ENCODE results near the gene C10orf90. TPM values are rescaled to one million over a fixed set of nuclear protein-coding genes. Genes with fewer than 3 reads are reported as not detected.

Gene C10orf90
- total RNA-seq, 1 donor, result 0.72 TPM

- peaks cover 35% of the 10 kb centered on the region for H3K27me3 ChIP-seq (ENCODE audit: insufficient read depth, low read length)
- H3K9me3 ChIP-seq (ENCODE audit: low read depth, low read length), result no peaks in the 10 kb centered on the region
- no peak overlapping the region for H2AFZ ChIP-seq (ENCODE audit: low read length)
- no peaks in the 10 kb centered on the region for H3K36me3 ChIP-seq (ENCODE audit: insufficient read depth, low read length)
- no peak overlapping the region for H3K27ac ChIP-seq (ENCODE audit: low read depth, low read length)
- DNase-seq (ENCODE audit: insufficient read length, low spot score, missing footprints), result no peak
- H3K79me2 ChIP-seq (ENCODE audit: insufficient read depth, low read length), result no peaks in the 10 kb centered on the region
- no peak for TF ChIP-seq CTCF (IDR thresholded peaks at IDR 0.05; ENCODE audit: extremely low read depth, low read depth, low read length)
- no peaks in the 10 kb centered on the region for H3K4me1 ChIP-seq (ENCODE audit: insufficient read depth, low read length)
- H3K4me2 ChIP-seq (ENCODE audit: insufficient read depth, low read length), result no peak overlapping the region
- H3K4me3 ChIP-seq (ENCODE audit: insufficient read depth, low read length), result no peak overlapping the region
- no peaks in the 10 kb centered on the region for H4K20me1 ChIP-seq (ENCODE audit: insufficient read depth, low read length)
These were observed 41.7 kb downstream of the C10orf90 start for GRCh38 chr10:126628746-126629145.

GRCh38 chr10:126621846-126622245 is 48.6 kb downstream of the C10orf90 start:
- H3K4me3 ChIP-seq (ENCODE audit: insufficient read depth, low read length), result no peak overlapping the region
- H3K36me3 ChIP-seq (ENCODE audit: insufficient read depth, low read length), result no peaks in the 10 kb centered on the region
- H3K4me1 ChIP-seq (ENCODE audit: insufficient read depth, low read length), result no peaks in the 10 kb centered on the region
- no peak overlapping the region for H3K27ac ChIP-seq (ENCODE audit: low read depth, low read length)
- peaks cover 12% of the 10 kb centered on the region for H3K27me3 ChIP-seq (ENCODE audit: insufficient read depth, low read length)
- DNase-seq (ENCODE audit: insufficient read length, low spot score, missing footprints), result no peak
- no peak overlapping the region for H3K4me2 ChIP-seq (ENCODE audit: insufficient read depth, low read length)
- H3K79me2 ChIP-seq (ENCODE audit: insufficient read depth, low read length), result no peaks in the 10 kb centered on the region
- no peaks in the 10 kb centered on the region for H4K20me1 ChIP-seq (ENCODE audit: insufficient read depth, low read length)
- H3K9me3 ChIP-seq (ENCODE audit: low read depth, low read length), result no peaks in the 10 kb centered on the region
- TF ChIP-seq CTCF (IDR thresholded peaks at IDR 0.05; ENCODE audit: extremely low read depth, low read depth, low read length), result no peak
- no peak overlapping the region for H2AFZ ChIP-seq (ENCODE audit: low read length)

GRCh38 chr10:126618466-126618865 is 52.0 kb downstream of the C10orf90 start:
- no peak overlapping the region for H2AFZ ChIP-seq (ENCODE audit: low read length)
- no peaks in the 10 kb centered on the region for H3K36me3 ChIP-seq (ENCODE audit: insufficient read depth, low read length)
- H3K27me3 ChIP-seq (ENCODE audit: insufficient read depth, low read length), result peaks cover 16% of the 10 kb centered on the region
- no peaks in the 10 kb centered on the region for H4K20me1 ChIP-seq (ENCODE audit: insufficient read depth, low read length)
- H3K9me3 ChIP-seq (ENCODE audit: low read depth, low read length), result no peaks in the 10 kb centered on the region
- DNase-seq (ENCODE audit: insufficient read length, low spot score, missing footprints), result no peak
- no peak overlapping the region for H3K27ac ChIP-seq (ENCODE audit: low read depth, low read length)
- H3K4me2 ChIP-seq (ENCODE audit: insufficient read depth, low read length), result no peak overlapping the region
- TF ChIP-seq CTCF (IDR thresholded peaks at IDR 0.05; ENCODE audit: extremely low read depth, low read depth, low read length), result no peak
- no peaks in the 10 kb centered on the region for H3K79me2 ChIP-seq (ENCODE audit: insufficient read depth, low read length)
- H3K4me1 ChIP-seq (ENCODE audit: insufficient read depth, low read length), result no peaks in the 10 kb centered on the region
- no peak overlapping the region for H3K4me3 ChIP-seq (ENCODE audit: insufficient read depth, low read length)

GRCh38 chr10:126617733-126618132 is 52.8 kb downstream of the C10orf90 start:
- Histone ChIP-seq H3K9me3 (ENCODE audit: low read depth, low read length) (no peaks in the 10 kb centered on the region), H2AFZ (ENCODE audit: low read length) (no peak overlapping the region), H3K27me3 (ENCODE audit: insufficient read depth, low read length) (peaks cover 20% of the 10 kb centered on the region), H3K4me1 (ENCODE audit: insufficient read depth, low read length) (no peaks in the 10 kb centered on the region), H3K27ac (ENCODE audit: low read depth, low read length) (no peak overlapping the region), H3K36me3 (ENCODE audit: insufficient read depth, low read length) (no peaks in the 10 kb centered on the region), H4K20me1 (ENCODE audit: insufficient read depth, low read length) (no peaks in the 10 kb centered on the region), H3K4me2 (ENCODE audit: insufficient read depth, low read length) (no peak overlapping the region), H3K79me2 (ENCODE audit: insufficient read depth, low read length) (no peaks in the 10 kb centered on the region), H3K4me3 (ENCODE audit: insufficient read depth, low read length) (no peak overlapping the region)
- DNase-seq (ENCODE audit: insufficient read length, low spot score, missing footprints), result no peak
- TF ChIP-seq CTCF (IDR thresholded peaks at IDR 0.05; ENCODE audit: extremely low read depth, low read depth, low read length), result no peak
